ENCODE results near the gene CRYM. TPM values are rescaled to one million over a fixed set of nuclear protein-coding genes. Genes with fewer than 3 reads are reported as not detected.

CRYM gene
- total RNA-seq, 3 donors from 2014 or later (not counting 1 experiment from before 2014, with no cell fraction given) = not detected

DNA sequence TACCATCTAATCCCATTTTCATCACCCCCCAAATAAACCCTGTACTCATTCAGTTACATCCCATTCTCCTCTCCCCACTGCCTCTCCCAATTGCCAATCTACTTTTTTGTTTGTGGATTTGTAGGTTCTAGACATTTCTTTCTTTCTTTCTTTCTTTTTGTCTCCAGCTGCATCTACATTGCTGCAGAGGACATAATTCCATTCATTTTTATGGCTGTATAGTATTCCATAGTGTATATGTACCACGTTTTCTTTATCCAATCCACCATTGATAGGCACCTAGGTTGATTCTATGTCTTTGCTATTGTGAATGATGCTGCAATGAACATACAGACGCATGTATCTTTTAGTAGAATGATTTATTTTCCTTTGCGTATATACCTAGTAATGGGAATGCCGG, 6.3 kb upstream of the CRYM start:
- H3K36me3 Mint-ChIP-seq = peaks cover 7% of the 10 kb centered on the region
- no peak overlapping the region for H3K27ac Mint-ChIP-seq
- TF ChIP-seq, protein P1, sequence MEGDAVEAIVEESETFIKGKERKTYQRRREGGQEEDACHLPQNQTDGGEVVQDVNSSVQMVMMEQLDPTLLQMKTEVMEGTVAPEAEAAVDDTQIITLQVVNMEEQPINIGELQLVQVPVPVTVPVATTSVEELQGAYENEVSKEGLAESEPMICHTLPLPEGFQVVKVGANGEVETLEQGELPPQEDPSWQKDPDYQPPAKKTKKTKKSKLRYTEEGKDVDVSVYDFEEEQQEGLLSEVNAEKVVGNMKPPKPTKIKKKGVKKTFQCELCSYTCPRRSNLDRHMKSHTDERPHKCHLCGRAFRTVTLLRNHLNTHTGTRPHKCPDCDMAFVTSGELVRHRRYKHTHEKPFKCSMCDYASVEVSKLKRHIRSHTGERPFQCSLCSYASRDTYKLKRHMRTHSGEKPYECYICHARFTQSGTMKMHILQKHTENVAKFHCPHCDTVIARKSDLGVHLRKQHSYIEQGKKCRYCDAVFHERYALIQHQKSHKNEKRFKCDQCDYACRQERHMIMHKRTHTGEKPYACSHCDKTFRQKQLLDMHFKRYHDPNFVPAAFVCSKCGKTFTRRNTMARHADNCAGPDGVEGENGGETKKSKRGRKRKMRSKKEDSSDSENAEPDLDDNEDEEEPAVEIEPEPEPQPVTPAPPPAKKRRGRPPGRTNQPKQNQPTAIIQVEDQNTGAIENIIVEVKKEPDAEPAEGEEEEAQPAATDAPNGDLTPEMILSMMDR (IDR thresholded peaks at IDR 0.05) = no peak
- peaks cover 0 to 3% of the 10 kb centered on the region in 2 donors for H3K9me3 Mint-ChIP-seq
- no peak overlapping the region for H3K4me3 ChIP-seq (ENCODE audit: low read length)
- intact Hi-C loops (cut with micrococcal nuclease) = no loop called here
- H3K36me3 ChIP-seq (ENCODE audit: control insufficient read depth, insufficient read depth, low read length) = no peaks in the 10 kb centered on the region
- no peaks in the 10 kb centered on the region for H3K4me1 ChIP-seq (ENCODE audit: control insufficient read depth, insufficient read depth, low read length)
- peaks cover 0 to 9% of the 10 kb centered on the region in 2 donors for H3K4me1 Mint-ChIP-seq
- H3K4me3 Mint-ChIP-seq = no peak overlapping the region
- WGBS (ENCODE audit: insufficient coverage) = 80% methylated on average over 1 of the region's 4 CpGs
- H3K27me3 ChIP-seq (ENCODE audit: control insufficient read depth, insufficient read depth, low read length) = peaks cover 7% of the 10 kb centered on the region
- no peaks in the 10 kb centered on the region for H3K9me3 ChIP-seq (ENCODE audit: control insufficient read depth, insufficient read depth, low read length)
- peaks cover 32 to 54% of the 10 kb centered on the region in 2 donors for H3K27me3 Mint-ChIP-seq (ENCODE audit: low read depth in 2 of 2)
- DNase-seq (no peak), ATAC-seq (no peak)
- no peak overlapping the region for H3K27ac ChIP-seq (ENCODE audit: low read length)

DNA sequence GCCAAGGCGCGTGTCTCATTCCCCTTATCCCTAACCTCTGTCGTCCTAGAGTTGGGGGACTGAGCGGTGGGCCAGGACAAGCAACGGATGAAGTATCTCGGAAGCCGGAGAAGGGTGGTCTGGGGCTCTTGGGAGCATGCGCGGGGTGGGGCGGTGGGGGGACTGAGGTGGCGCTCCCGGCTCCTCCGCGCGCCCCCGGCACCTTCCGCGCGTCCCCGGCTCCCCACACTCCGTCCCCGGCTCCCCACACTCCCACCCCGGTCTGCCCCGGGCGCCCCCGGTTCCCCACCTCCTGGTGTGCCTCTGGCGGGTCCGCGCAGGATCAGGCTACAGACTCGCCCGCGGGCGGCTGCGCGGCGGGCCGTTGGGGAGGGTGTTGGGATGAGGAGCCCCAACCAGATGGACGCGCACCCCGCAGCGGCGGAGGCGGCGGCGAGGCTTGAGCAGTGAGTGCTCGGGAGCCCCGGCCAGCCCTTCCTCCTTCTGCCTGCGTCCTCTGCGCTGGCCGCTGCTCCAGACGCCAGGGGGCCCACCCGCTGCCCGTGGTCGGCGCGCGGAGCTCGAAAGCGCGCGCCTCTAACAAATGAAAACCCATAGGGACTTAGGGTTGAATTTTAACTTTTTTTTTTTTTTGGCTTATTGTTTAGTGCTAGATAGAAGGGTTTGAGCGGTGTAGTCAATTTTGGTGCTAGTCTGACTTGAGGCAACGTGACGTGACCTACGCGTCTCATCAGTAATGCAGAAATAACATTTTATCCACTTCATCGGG, 5.6 kb upstream of the CRYM start:
- DNase-seq (no peak), ATAC-seq (no peak)
- no peak overlapping the region for H3K4me3 Mint-ChIP-seq
- H3K27ac ChIP-seq (ENCODE audit: low read length) = no peak overlapping the region
- 3% methylated on average over 66 of the region's 67 CpGs for WGBS (ENCODE audit: insufficient coverage)
- TF ChIP-seq, protein P1 (IDR thresholded peaks at IDR 0.05) = no peak
- H3K36me3 Mint-ChIP-seq = peaks cover 7% of the 10 kb centered on the region
- H3K36me3 ChIP-seq (ENCODE audit: control insufficient read depth, insufficient read depth, low read length) = no peaks in the 10 kb centered on the region
- peaks cover 35 to 57% of the 10 kb centered on the region in 2 donors for H3K27me3 Mint-ChIP-seq (ENCODE audit: low read depth in 2 of 2)
- no peaks in the 10 kb centered on the region for H3K9me3 ChIP-seq (ENCODE audit: control insufficient read depth, insufficient read depth, low read length)
- intact Hi-C loops (cut with micrococcal nuclease) = no loop called here
- H3K27ac Mint-ChIP-seq = no peak overlapping the region
- H3K27me3 ChIP-seq (ENCODE audit: control insufficient read depth, insufficient read depth, low read length) = peaks cover 5% of the 10 kb centered on the region
- H3K9me3 Mint-ChIP-seq = peaks cover 0 to 3% of the 10 kb centered on the region in 2 donors
- H3K4me3 ChIP-seq (ENCODE audit: low read length) = no peak overlapping the region
- H3K4me1 Mint-ChIP-seq = peaks cover 0 to 11% of the 10 kb centered on the region in 2 donors
- H3K4me1 ChIP-seq (ENCODE audit: control insufficient read depth, insufficient read depth, low read length) = no peaks in the 10 kb centered on the region

DNA sequence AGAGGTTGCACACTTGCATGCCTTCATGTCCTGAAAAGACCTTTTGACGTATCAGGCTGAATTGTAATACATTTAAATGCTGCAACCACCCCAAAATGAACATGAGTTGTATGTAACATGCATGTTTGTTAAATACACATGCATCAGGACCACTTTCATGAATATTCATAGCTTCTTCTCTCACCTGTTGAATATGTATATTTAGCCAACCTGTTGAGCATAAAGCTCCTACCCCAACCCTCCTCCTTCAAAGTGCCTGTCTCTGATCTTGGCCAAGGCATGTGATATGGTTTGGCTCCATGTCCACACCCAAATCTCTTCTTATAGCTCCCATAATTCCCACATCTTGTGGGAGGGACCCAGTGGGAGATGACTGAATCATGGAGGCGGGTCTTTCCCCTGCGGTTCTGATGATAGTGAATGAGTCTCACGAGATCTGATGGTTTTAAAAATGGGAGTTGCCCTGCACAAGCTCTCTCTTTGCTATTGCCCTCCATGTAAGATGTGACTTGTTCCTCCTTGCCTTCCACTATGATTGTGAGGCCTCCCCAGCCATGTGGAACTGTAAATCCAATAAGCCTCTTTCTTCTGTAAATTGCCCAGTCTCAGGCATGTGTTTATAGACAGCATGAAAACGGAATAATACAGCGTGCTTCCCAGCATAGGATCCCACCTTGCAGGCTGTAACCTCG, 3.8 kb upstream of the CRYM start:
- Mint-ChIP-seq H3K36me3 (peaks cover 7% of the 10 kb centered on the region), H3K9me3 (peaks cover 0 to 3% of the 10 kb centered on the region in 2 donors), H3K27me3 (ENCODE audit: low read depth in 2 of 2) (peaks cover 45 to 46% of the 10 kb centered on the region in 2 donors), H3K4me1 (peaks cover 0 to 23% of the 10 kb centered on the region in 2 donors), H3K27ac (no peak overlapping the region), H3K4me3 (no peak overlapping the region)
- Histone ChIP-seq H3K27me3 (ENCODE audit: control insufficient read depth, insufficient read depth, low read length) (peaks cover 13% of the 10 kb centered on the region), H3K4me1 (ENCODE audit: control insufficient read depth, insufficient read depth, low read length) (peaks cover 8% of the 10 kb centered on the region), H3K4me3 (ENCODE audit: low read length) (no peak overlapping the region), H3K9me3 (ENCODE audit: control insufficient read depth, insufficient read depth, low read length) (no peaks in the 10 kb centered on the region), H3K36me3 (ENCODE audit: control insufficient read depth, insufficient read depth, low read length) (no peaks in the 10 kb centered on the region), H3K27ac (ENCODE audit: low read length) (no peak overlapping the region)
- intact Hi-C loops (cut with micrococcal nuclease) = no loop called here
- TF ChIP-seq, protein P1 (IDR thresholded peaks at IDR 0.05) = no peak
- WGBS (ENCODE audit: insufficient coverage) = 75% methylated on average over 6 of the region's 7 CpGs
- ATAC-seq (no peak), DNase-seq (no peak)

All from natural killer cell (primary cell).